ENCODE data around the gene AKAP13. TPM values are rescaled to one million over a fixed set of nuclear protein-coding genes. Genes with fewer than 3 reads are reported as not detected.

AKAP13 gene
- total RNA-seq, 4 donors from 2014 or later: 57.3 to 178 (median 81.5) TPM

DNA sequence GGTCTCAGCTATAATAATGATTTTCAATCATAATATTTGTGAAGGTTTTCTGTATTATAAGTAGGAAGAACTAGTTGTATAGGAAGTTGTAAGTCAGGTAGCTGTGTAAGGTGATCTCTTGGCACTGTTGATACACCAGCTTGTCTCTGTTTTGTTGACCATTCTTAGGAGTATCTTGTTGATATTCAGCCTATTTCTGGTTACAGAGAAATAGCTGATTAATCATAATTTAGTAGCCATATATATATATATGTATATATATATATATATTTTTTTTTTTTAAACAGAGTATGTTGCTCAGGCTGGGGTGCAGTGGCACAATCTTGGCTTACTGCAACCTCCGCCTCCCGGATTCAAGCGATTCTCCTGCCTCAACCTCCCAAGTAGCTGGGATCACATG is 20.2 kb downstream of the AKAP13 start:
- Histone ChIP-seq H3K9me3 (no peaks in the 10 kb centered on the region), H3K27me3 (no peaks in the 10 kb centered on the region), H3K4me1 (peaks cover 15 to 75% (median 33%) of the 10 kb centered on the region in 3 donors), H3K4me3 (no peak overlapping the region), H3K27ac (no peak overlapping the region), H3K36me3 (no peaks in the 10 kb centered on the region)
- TF ChIP-seq POLR2A (IDR thresholded peaks at IDR 0.05): no peak
- WGBS, 2 donors: 91 to 97% methylated on average over 3 of the region's 3 CpGs
- no peak for DNase-seq
- intact Hi-C loops (cut with DNase I): no loop called here

DNA sequence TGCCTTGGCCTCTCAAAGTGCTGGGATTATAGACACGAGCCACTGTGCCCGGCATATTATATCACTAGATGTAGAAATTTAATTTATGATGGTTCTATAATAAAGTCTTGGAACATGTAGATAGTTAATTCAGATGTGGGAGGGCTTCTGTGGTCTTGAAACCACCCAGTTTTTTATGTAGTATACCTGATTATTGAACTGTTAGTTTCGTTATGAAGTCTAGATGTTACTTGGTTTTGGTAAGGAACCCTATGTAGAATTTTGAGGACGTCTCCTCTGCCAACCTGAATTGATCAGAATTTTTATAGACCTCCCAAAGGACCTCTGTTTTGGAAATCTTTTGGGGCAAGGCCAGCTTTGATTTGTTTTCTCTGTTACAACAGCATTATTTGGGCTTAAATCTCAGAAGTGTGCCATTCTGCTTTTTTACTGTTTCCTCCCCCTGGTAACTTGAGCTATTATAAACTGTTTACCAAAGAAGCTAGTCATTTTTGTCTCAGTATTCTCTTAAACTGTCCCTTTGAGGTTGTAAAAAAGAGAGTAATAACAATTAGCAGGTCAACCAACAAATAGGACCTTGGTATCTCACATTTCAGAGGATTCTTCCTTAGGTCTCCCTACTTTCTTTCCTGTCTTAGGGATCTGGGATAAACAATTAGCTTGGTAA is 20.8 kb downstream of the AKAP13 start:
- H3K27ac ChIP-seq: peak overlapping the region in 1 of 4 donors; percentile 40

DNA sequence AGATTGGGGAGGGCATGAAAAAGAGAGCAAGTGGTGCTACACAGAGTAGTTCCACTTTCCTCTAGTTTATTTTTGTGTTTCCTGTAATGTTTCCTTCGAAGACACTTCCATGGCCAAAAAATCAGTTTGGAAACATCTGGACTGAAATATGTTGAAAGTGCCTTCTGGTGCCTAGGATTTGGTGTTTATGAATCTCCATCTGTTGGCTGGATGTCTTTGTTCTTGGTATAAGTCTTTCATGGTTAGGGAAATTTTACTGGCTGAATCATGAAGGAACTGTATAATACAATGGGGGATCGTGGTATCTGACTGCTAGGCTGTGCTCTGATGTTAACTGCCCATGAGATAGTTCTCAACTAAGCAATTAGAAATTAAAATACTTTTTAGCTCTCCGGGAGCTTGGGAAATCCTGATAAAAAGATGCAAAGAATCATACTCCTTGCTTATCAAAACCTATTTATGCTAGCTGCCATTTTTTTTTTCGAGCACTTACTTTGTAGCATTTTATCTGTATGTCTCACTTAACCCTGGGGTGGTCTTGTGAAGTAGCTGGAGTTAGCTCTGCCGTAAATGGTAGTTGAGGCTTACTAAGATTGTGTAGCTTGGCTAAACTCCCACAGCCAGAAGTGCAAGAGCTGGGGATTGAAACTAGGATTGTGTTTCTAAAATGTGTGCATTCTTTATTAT is 21.9 kb downstream of the AKAP13 start:
- no peak overlapping the region for H3K4me3 ChIP-seq
- H3K36me3 ChIP-seq: no peaks in the 10 kb centered on the region
- H3K4me1 ChIP-seq: peaks cover 18 to 73% (median 41%) of the 10 kb centered on the region in 3 donors
- no peak for TF ChIP-seq POLR2A (IDR thresholded peaks at IDR 0.05)
- TF ChIP-seq, protein P1, sequence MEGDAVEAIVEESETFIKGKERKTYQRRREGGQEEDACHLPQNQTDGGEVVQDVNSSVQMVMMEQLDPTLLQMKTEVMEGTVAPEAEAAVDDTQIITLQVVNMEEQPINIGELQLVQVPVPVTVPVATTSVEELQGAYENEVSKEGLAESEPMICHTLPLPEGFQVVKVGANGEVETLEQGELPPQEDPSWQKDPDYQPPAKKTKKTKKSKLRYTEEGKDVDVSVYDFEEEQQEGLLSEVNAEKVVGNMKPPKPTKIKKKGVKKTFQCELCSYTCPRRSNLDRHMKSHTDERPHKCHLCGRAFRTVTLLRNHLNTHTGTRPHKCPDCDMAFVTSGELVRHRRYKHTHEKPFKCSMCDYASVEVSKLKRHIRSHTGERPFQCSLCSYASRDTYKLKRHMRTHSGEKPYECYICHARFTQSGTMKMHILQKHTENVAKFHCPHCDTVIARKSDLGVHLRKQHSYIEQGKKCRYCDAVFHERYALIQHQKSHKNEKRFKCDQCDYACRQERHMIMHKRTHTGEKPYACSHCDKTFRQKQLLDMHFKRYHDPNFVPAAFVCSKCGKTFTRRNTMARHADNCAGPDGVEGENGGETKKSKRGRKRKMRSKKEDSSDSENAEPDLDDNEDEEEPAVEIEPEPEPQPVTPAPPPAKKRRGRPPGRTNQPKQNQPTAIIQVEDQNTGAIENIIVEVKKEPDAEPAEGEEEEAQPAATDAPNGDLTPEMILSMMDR (IDR thresholded peaks at IDR 0.05): no peak
- intact Hi-C loops (cut with DNase I): no loop called here
- H3K27me3 ChIP-seq: no peaks in the 10 kb centered on the region
- H3K27ac ChIP-seq: peak overlapping the region in 3 of 4 donors; percentile 18 to 40 (median 18)
- no peak for DNase-seq
- 54 to 61% methylated on average over 5 of the region's 5 CpGs for WGBS, 2 donors
- no peaks in the 10 kb centered on the region for H3K9me3 ChIP-seq

More for the DNA sequence above, 20.8 kb downstream of the AKAP13 start:
- Histone ChIP-seq H3K4me1 (peaks cover 15 to 71% (median 37%) of the 10 kb centered on the region in 3 donors), H3K36me3 (no peaks in the 10 kb centered on the region), H3K27me3 (no peaks in the 10 kb centered on the region), H3K4me3 (no peak overlapping the region), H3K9me3 (no peaks in the 10 kb centered on the region)
- 74 to 89% methylated on average over 4 of the region's 4 CpGs for WGBS, 2 donors
- intact Hi-C loops (cut with DNase I): no loop called here
- TF ChIP-seq POLR2A (IDR thresholded peaks at IDR 0.05): no peak
- TF ChIP-seq, protein P1 (IDR thresholded peaks at IDR 0.05): no peak
- DNase-seq: no peak

DNA sequence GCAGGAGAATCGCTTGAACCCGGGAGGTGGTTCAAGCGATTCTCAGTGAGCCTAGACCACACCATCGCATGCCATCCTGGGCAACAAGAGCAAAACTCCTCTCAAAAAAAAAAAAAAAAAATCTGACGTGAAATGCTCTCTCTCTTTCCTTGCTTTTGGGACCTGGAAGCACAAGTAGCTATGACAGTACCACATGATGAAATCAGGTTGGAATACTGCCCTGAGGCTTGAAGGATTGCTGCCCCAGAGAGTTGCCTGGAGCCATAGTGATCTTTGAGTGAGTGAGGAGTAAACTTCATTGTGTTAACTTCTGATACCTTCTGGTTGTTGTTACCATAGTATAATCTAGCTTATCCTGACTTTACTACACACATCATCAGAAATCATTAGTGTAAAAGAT is 23.3 kb downstream of the AKAP13 start:
- Histone ChIP-seq H3K27ac (no peak overlapping the region), H3K4me3 (no peak overlapping the region), H3K36me3 (no peaks in the 10 kb centered on the region), H3K27me3 (no peaks in the 10 kb centered on the region), H3K4me1 (peaks cover 23 to 76% (median 53%) of the 10 kb centered on the region in 3 donors), H3K9me3 (no peaks in the 10 kb centered on the region)
- intact Hi-C loops (cut with DNase I): no loop called here
- WGBS, 2 donors: 60 to 73% methylated on average over 1 to 5 of the region's 5 CpGs
- no peak for TF ChIP-seq POLR2A (IDR thresholded peaks at IDR 0.05)
- TF ChIP-seq, protein P1 (IDR thresholded peaks at IDR 0.05): no peak
- no peak for DNase-seq

DNA sequence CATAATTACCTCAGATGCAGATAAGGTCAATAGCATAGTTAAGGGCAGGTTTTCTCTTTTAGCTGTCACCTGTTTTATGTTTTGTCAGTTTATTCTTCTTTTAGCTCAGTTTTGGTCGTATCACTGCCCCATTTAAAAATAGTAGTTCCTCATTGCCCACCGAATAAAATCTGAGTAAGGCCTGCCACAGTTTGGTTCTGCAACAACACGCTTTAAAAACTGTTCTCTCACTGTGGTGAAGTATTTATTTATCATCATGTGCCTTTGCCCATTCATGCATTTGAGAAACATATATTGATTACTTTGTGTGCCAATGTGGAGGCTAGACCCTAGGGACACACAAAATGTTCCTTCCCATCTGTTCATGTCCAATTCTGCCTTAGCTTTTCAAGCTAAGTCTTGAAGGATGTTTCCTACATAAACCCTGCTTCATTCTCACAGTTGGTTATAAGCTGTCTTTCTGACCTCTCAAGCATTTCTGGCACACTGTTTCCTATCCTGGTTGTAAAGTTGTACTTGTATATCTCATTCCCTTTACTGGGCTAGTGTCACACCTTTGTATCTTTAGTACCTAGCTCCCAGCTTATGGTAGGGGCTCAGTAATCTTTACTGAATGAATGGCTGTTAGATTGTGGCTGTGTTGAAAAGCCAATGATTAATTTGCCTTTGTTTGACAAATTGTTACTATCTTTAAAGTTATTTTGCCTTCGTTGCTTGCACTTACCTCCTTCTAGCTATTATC is 23.9 kb downstream of the AKAP13 start:
- TF ChIP-seq POLR2A (IDR thresholded peaks at IDR 0.05): no peak
- TF ChIP-seq, protein P1 (IDR thresholded peaks at IDR 0.05): no peak
- Histone ChIP-seq H3K9me3 (no peaks in the 10 kb centered on the region), H3K36me3 (no peaks in the 10 kb centered on the region), H3K27ac (peak overlapping the region; percentile 27 to 61 (median 56)), H3K4me1 (peaks cover 23 to 80% (median 53%) of the 10 kb centered on the region in 3 donors), H3K4me3 (no peak overlapping the region), H3K27me3 (no peaks in the 10 kb centered on the region)
- DNase-seq: no peak
- intact Hi-C loops (cut with DNase I): no loop called here
- WGBS, 2 donors: 46 to 60% methylated on average over 4 of the region's 4 CpGs

Measured in esophagus squamous epithelium (tissue), 5 donors.